Brain microvascular endothelial cell (primary cell): Measurements from ENCODE around the gene PKD1L1.
"Not testable (repeated sequence)": the region's sequence is repeated elsewhere in the genome, so short reads cannot be mapped to it uniquely, and the experiment has no call there.

Source experiments
- DNase-seq: peaks from one replicate; pipeline ENCODE4 v3.0.0-alpha.2; 2020
- H3K27ac ChIP-seq: fragments of 250-450 bp; sonication (Bioruptor Pico); 2 replicates; pipeline ENCODE4 v1.5.1; 2020; ENCODE audit warnings: mild to moderate bottlenecking, moderate library complexity
- H3K27me3 ChIP-seq: fragments of 250-450 bp; sonication (Bioruptor Pico); replicated peaks from 2 replicates; pipeline ENCODE4 v1.5.1; 2020; ENCODE audit warnings: mild to moderate bottlenecking
- H3K36me3 ChIP-seq: fragments of 250-450 bp; sonication (Bioruptor Pico); replicated peaks from 2 replicates; pipeline ENCODE4 v1.5.1; 2020; ENCODE audit warnings: mild to moderate bottlenecking
- H3K4me3 ChIP-seq: 2 replicates; pipeline ENCODE4 v1.5.1; 2011; ENCODE audit warnings: low read depth, mild to moderate bottlenecking, control low read depth, low read length, moderate library complexity
- CTCF ChIP-seq: IDR thresholded peaks from 2 replicates; pipeline ENCODE4 v1.5.1; 2011; ENCODE audit warnings: low read depth, mild to moderate bottlenecking, moderate library complexity, low read length, control low read depth, inconsistent platforms; ENCODE audit errors: missing control alignments
- in situ Hi-C: cut with HindIII; loops from 2 replicates; pipeline ENCODE4 v1.10.0; 2017; ENCODE audit warnings: low sequenced_read_pairs, low pct_ligation_motif_present

PKD1L1 gene

DNA sequence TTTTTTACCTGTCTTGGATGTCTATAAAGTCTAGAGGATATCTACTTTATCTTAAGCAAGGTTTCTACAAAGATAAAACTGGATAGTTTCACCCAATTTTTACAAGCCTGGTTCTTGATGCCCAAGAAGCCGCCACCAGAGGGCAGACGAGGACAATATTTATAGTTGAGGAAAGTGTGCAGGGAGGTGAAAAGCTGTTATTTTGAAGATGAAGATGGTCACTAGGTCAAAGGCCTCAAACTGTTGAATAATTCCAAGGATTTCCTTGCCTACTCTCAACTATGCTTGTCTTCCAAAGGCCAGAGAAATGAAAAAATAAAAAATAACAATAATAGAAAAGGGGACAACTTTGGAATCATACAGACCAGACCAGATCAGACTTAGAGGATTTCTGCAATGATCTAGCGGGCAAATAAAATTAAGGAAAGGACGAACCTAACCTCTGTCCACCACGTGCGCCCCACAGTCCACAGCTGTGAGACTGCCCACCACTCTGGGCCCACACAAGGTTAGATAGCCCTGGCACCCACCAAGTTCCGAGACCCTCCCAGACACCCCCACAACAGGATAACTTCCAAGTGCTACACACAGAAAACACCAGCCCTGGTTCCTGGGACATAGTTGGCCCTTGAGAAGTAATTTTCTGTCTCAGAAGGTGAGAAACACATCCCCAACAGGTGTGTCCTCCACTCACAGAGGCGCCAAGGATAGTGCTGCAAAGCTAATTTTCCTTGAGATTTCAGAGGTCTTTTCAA lies 2.8 kb downstream of the PKD1L1 start:
- no peak overlapping the region for H3K27ac ChIP-seq
- H3K27me3 ChIP-seq = no peaks in the 10 kb centered on the region
- no peak overlapping the region for H3K4me3 ChIP-seq
- DNase-seq = peak; percentile 70
- in situ Hi-C loops = no loop called here
- peak; percentile 81 for TF ChIP-seq CTCF
- H3K36me3 ChIP-seq = no peaks in the 10 kb centered on the region

DNA sequence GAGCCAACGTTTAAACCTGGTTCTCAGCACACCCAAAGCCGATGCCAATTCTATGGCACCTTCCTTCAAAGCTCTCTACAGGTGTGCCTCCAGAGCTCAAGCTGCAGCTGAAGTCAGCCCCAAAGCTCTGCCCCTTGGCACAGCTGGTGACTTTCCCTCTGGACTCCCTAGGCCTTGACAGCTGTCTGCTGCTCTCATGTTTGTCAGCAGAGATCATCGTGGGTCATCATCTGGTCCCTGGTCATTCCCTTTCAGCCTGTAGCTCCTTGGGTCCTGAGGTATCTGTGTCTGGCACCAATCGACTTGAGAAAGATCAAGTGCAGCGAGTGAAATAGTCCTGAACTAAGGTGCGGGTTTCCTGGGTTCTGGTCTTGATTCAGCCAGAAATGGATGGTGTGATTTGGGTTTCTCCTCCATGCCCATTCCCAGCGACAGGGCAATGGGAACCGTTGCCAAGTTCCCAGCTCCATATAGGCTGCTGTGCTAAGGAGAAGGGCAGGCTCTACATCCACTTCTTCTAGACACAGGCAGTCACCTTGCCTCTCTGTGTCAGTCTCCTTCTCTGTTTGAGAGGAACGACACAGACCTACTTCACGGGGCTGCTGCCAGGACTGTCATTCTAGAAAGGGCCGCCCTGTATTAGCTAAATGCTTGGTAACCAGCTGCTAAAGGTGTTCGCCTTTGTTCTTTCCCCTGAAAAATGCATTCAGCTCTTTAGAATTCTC lies 3.6 kb downstream of the PKD1L1 start:
- H3K27ac ChIP-seq = no peak overlapping the region
- no peaks in the 10 kb centered on the region for H3K36me3 ChIP-seq
- no peak for TF ChIP-seq CTCF
- H3K4me3 ChIP-seq = no peak overlapping the region
- no peak for DNase-seq
- in situ Hi-C loops = no loop called here
- no peaks in the 10 kb centered on the region for H3K27me3 ChIP-seq

DNA sequence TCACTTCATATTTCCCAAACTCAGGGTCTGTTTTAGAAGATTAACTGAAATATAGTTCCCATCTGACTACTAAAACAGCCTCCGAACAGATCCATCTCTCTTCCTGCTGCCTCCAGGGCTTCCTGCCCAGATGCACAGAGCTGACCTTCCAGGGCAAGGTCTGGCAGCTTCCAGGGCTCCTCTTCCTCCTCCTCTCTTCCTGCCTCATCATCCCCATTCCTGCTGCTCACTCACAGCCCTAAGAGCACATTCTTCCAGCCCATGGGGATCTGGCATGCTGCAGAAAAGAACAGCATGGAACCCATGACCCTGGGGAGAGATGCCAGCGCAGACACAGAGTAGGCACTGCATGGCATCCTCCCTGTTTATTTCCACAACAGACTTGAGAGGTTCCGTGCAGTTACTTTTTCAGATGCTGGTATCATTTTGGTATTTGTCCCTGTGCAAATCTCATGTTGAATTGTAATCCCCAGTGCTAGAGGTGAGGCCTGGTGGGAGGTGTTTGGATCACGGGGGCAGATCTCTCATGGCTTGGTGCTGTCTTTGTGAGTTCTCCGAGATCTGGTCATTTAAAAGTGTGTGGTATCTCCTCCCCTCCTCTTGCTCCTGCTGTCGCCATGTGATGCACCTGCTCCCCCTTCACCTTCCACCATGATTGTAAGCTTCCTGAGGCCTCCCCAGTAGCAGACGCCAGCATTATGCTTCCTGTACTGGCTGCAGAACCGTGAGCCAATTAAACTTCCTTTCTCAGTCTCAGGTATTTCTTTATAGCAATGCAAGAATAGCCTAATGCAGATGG lies 4.4 kb downstream of the PKD1L1 start:
- H3K27me3 ChIP-seq = no peaks in the 10 kb centered on the region
- in situ Hi-C loops = no loop called here
- no peak for DNase-seq
- no peak overlapping the region for H3K4me3 ChIP-seq
- no peaks in the 10 kb centered on the region for H3K36me3 ChIP-seq
- H3K27ac ChIP-seq = no peak overlapping the region
- no peak for TF ChIP-seq CTCF

GRCh38 chr7:47942651-47943050 lies 5.6 kb downstream of the PKD1L1 start:
- H3K36me3 ChIP-seq, H3K27ac ChIP-seq, H3K4me3 ChIP-seq, H3K27me3 ChIP-seq, DNase-seq, in situ Hi-C loops: not testable (repeated sequence)

GRCh38 chr7:47942132-47942531 lies 6.1 kb downstream of the PKD1L1 start:
- in situ Hi-C loops = no loop called here

More at GRCh38 chr7:47942132-47942531, 6.1 kb downstream of the PKD1L1 start:
- Histone ChIP-seq H3K27ac (peak overlapping the region; percentile 80), H3K36me3 (no peaks in the 10 kb centered on the region), H3K27me3 (no peaks in the 10 kb centered on the region), H3K4me3 (no peak overlapping the region)
- DNase-seq = no peak
- TF ChIP-seq CTCF = no peak
